ENCODE results near the gene HTR5A. TPM values are rescaled to one million over a fixed set of nuclear protein-coding genes. Genes with fewer than 3 reads are reported as not detected.

HTR5A gene
- total and polyA plus RNA-seq, 2 donors (not counting 3 experiments of a cell fraction or from before 2014, with no cell fraction given): not detected

DNA sequence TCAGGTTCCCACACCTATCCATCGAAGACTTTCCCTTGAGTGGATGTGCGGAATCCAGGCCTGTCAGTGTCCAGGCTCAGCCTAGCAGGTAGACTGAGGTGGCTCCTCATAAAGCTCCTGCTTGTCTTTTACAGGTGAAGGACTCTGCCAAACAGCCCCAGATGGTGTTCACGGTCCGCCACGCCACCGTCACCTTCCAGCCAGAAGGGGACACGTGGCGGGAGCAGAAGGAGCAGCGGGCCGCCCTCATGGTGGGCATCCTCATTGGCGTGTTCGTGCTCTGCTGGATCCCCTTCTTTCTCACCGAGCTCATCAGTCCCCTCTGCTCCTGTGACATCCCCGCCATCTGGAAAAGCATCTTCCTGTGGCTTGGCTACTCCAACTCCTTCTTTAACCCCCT lies 13.9 kb downstream of the HTR5A start:
- POLR2A ChIA-PET: no interaction called here
- no peak overlapping the region for H3K27ac ChIP-seq (ENCODE audit: insufficient read depth, low read depth, low read length)
- H3K4me3 ChIP-seq (replicated peaks in 1 of 3; ENCODE audit: insufficient read depth in 1 of 3, low read depth in 1 of 3, low read length in 3 of 3): no peak overlapping the region
- BruUV-seq (replicated peaks): no TSS peak
- intact Hi-C loops (cut with micrococcal nuclease): no loop called here
- no peaks in the 10 kb centered on the region for H3K79me2 ChIP-seq (ENCODE audit: control insufficient read depth, insufficient read depth, low read length)
- no peak for DNase-seq (ENCODE audit: low read depth, low spot score)
- TF ChIP-seq GATA2 (IDR thresholded peaks at IDR 0.05; ENCODE audit: insufficient read depth, insufficient read length, low read depth, low read length) (no peak), MYC (IDR thresholded peaks at IDR 0.05; ENCODE audit: low read depth, low read length) (no peak), POLR2A (IDR thresholded peaks at IDR 0.05; ENCODE audit: low read depth, low read length) (no peak)
- TF ChIP-seq, protein P1, sequence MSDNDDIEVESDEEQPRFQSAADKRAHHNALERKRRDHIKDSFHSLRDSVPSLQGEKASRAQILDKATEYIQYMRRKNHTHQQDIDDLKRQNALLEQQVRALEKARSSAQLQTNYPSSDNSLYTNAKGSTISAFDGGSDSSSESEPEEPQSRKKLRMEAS (IDR thresholded peaks at IDR 0.05; ENCODE audit: insufficient read depth, insufficient read length): no peak
- no peaks in the 10 kb centered on the region for H3K27me3 ChIP-seq (ENCODE audit: control insufficient read depth in 2 of 2, insufficient read depth in 2 of 2, low read length in 2 of 2)
- no peaks in the 10 kb centered on the region for H3K9me3 ChIP-seq (replicated peaks; ENCODE audit: control insufficient read depth, insufficient read depth, low read length)
- FAIRE-seq: no peak
- no peak overlapping the region for H3K9ac ChIP-seq (replicated peaks; ENCODE audit: extremely low read depth, insufficient read depth, low read length)
- dilution Hi-C loops (cut with MboI; ENCODE audit: extremely low pct_ligation_motif_present, low sequenced_read_pairs): no loop called here
- H3K9me1 ChIP-seq (replicated peaks; ENCODE audit: control insufficient read depth, extremely low read depth, insufficient read depth, low read length): no peaks in the 10 kb centered on the region
- H4K20me1 ChIP-seq (replicated peaks; ENCODE audit: control insufficient read depth, extremely low read depth, insufficient read depth, low read length): no peaks in the 10 kb centered on the region
- no peaks in the 10 kb centered on the region for H3K36me3 ChIP-seq (ENCODE audit: control insufficient read depth in 2 of 2, extremely low read depth in 1 of 2, insufficient read depth in 2 of 2, low read length in 2 of 2)
- CTCF ChIA-PET: no interaction called here
- no peak overlapping the region for H3K4me2 ChIP-seq (ENCODE audit: insufficient read depth, low read length)
- no peak overlapping the region for H2AFZ ChIP-seq (ENCODE audit: low read depth, low read length)
- H3K4me1 ChIP-seq (ENCODE audit: control insufficient read depth, extremely low read depth, insufficient read depth, low read length): no peaks in the 10 kb centered on the region

DNA sequence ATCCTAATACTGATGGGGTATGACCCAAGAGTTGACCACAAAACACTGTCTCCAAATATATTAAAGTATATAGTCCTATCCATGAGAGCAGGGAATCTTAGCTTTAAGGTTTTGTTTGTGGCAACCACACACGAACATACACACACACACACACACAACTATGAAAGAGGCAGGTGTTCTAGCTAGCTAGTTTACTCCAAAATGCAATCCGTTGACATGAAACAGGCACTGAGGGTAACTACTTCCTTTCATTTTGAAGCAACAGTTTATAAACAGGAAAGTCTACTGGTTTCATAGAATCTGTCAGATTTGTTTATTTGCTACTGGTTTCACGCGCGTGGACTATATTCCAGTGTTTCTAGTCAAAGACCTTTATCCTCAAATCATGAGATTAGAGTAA lies 14.8 kb downstream of the HTR5A start:
- ChIA-PET POLR2A (no interaction called here), CTCF (no interaction called here)
- H3K9me3 ChIP-seq (replicated peaks; ENCODE audit: control insufficient read depth, insufficient read depth, low read length): no peaks in the 10 kb centered on the region
- H3K4me3 ChIP-seq (replicated peaks in 1 of 3; ENCODE audit: insufficient read depth in 1 of 3, low read depth in 1 of 3, low read length in 3 of 3): no peak overlapping the region
- H3K27me3 ChIP-seq (ENCODE audit: control insufficient read depth in 2 of 2, insufficient read depth in 2 of 2, low read length in 2 of 2): no peaks in the 10 kb centered on the region
- H3K79me2 ChIP-seq (ENCODE audit: control insufficient read depth, insufficient read depth, low read length): no peaks in the 10 kb centered on the region
- TF ChIP-seq, protein P2, sequence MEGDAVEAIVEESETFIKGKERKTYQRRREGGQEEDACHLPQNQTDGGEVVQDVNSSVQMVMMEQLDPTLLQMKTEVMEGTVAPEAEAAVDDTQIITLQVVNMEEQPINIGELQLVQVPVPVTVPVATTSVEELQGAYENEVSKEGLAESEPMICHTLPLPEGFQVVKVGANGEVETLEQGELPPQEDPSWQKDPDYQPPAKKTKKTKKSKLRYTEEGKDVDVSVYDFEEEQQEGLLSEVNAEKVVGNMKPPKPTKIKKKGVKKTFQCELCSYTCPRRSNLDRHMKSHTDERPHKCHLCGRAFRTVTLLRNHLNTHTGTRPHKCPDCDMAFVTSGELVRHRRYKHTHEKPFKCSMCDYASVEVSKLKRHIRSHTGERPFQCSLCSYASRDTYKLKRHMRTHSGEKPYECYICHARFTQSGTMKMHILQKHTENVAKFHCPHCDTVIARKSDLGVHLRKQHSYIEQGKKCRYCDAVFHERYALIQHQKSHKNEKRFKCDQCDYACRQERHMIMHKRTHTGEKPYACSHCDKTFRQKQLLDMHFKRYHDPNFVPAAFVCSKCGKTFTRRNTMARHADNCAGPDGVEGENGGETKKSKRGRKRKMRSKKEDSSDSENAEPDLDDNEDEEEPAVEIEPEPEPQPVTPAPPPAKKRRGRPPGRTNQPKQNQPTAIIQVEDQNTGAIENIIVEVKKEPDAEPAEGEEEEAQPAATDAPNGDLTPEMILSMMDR (IDR thresholded peaks at IDR 0.05; ENCODE audit: extremely low read depth in 1 of 2, insufficient read depth in 1 of 2, low read depth in 1 of 2, low read length in 2 of 2): no peak
- TF ChIP-seq, protein P1 (IDR thresholded peaks at IDR 0.05; ENCODE audit: insufficient read depth, insufficient read length): no peak
- TF ChIP-seq EZH2 (IDR thresholded peaks at IDR 0.05; ENCODE audit: borderline replicate concordance, low read depth, low read length, severe bottlenecking) (no peak), MYC (IDR thresholded peaks at IDR 0.05; ENCODE audit: low read depth, low read length) (no peak), POLR2A (IDR thresholded peaks at IDR 0.05; ENCODE audit: low read depth, low read length) (no peak), POLR2AphosphoS5 (IDR thresholded peaks at IDR 0.05; ENCODE audit: insufficient read depth, low read depth, low read length) (no peak), FOS (IDR thresholded peaks at IDR 0.05; ENCODE audit: borderline replicate concordance, insufficient read depth, low read length) (no peak), GATA2 (IDR thresholded peaks at IDR 0.05; ENCODE audit: insufficient read depth, insufficient read length, low read depth, low read length) (no peak), JUN (IDR thresholded peaks at IDR 0.05; ENCODE audit: borderline replicate concordance, insufficient read depth, insufficient read length, low read depth) (no peak)
- H4K20me1 ChIP-seq (replicated peaks; ENCODE audit: control insufficient read depth, extremely low read depth, insufficient read depth, low read length): no peaks in the 10 kb centered on the region
- FAIRE-seq: no peak
- no peak overlapping the region for H2AFZ ChIP-seq (ENCODE audit: low read depth, low read length)
- no peak overlapping the region for H3K4me2 ChIP-seq (ENCODE audit: insufficient read depth, low read length)
- H3K9ac ChIP-seq (replicated peaks; ENCODE audit: extremely low read depth, insufficient read depth, low read length): no peak overlapping the region
- no TSS peak for BruUV-seq (replicated peaks)
- dilution Hi-C loops (cut with MboI; ENCODE audit: extremely low pct_ligation_motif_present, low sequenced_read_pairs): no loop called here
- no peaks in the 10 kb centered on the region for H3K4me1 ChIP-seq (ENCODE audit: control insufficient read depth, extremely low read depth, insufficient read depth, low read length)
- H3K27ac ChIP-seq (ENCODE audit: insufficient read depth, low read depth, low read length): no peak overlapping the region
- no peaks in the 10 kb centered on the region for H3K9me1 ChIP-seq (replicated peaks; ENCODE audit: control insufficient read depth, extremely low read depth, insufficient read depth, low read length)
- H3K36me3 ChIP-seq (ENCODE audit: control insufficient read depth in 2 of 2, extremely low read depth in 1 of 2, insufficient read depth in 2 of 2, low read length in 2 of 2): no peaks in the 10 kb centered on the region
- intact Hi-C loops (cut with micrococcal nuclease): no loop called here
- DNase-seq (ENCODE audit: low read depth, low spot score): no peak

Measured in endothelial cell of umbilical vein (primary cell).